ENCODE measurements around the gene CDC42.
"Not testable (repeated sequence)": the region's sequence is repeated elsewhere in the genome, so short reads cannot be mapped to it uniquely, and the experiment has no call there.

GRCh38 chr1:22034834-22035233 lies 17.7 kb upstream of the CDC42 start:
- not testable (repeated sequence) for TF ChIP-seq CTCF (conservative IDR thresholded peaks at IDR 0.05; ENCODE audit: low read length); EZH2phosphoT487 (IDR thresholded peaks at IDR 0.05; ENCODE audit: borderline replicate concordance)
